ENCODE results near the gene TMEM256.

DNA sequence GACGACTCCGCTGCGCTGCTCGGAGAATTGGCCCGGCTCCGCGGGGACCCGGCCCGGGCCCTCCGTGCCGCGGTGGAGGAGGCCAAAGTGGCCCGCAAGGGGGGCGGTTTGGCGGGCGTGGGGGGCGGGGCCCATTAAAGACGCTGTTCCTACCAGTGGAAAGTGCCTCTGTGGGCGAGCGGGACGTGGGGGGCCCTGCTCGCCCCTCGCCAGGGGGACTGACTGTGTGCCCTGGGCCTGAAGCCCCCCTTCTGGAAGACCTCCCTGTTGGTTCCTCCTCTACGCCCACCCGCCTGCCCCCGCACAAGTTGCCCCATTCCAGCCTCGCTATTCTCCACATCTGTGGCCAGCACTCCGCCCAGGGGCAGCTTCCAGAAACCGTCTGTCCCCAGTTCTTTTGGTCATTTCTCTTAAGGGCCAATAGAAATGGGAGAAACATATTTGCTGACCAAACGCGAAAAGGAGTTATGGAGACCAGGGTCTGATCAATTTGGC is 33.5 kb upstream of the TMEM256 start:
- TF ChIP-seq, protein P1, sequence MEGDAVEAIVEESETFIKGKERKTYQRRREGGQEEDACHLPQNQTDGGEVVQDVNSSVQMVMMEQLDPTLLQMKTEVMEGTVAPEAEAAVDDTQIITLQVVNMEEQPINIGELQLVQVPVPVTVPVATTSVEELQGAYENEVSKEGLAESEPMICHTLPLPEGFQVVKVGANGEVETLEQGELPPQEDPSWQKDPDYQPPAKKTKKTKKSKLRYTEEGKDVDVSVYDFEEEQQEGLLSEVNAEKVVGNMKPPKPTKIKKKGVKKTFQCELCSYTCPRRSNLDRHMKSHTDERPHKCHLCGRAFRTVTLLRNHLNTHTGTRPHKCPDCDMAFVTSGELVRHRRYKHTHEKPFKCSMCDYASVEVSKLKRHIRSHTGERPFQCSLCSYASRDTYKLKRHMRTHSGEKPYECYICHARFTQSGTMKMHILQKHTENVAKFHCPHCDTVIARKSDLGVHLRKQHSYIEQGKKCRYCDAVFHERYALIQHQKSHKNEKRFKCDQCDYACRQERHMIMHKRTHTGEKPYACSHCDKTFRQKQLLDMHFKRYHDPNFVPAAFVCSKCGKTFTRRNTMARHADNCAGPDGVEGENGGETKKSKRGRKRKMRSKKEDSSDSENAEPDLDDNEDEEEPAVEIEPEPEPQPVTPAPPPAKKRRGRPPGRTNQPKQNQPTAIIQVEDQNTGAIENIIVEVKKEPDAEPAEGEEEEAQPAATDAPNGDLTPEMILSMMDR (IDR thresholded peaks at IDR 0.05; ENCODE audit: extremely low read depth in 1 of 2, insufficient read depth in 1 of 2, low read depth in 1 of 2, low read length in 2 of 2) = no peak
- TF ChIP-seq EZH2 (IDR thresholded peaks at IDR 0.05; ENCODE audit: borderline replicate concordance, low read depth, low read length, severe bottlenecking) = no peak
- no peak for TF ChIP-seq JUN (IDR thresholded peaks at IDR 0.05; ENCODE audit: borderline replicate concordance, insufficient read depth, insufficient read length, low read depth)
- TF ChIP-seq, protein P2, sequence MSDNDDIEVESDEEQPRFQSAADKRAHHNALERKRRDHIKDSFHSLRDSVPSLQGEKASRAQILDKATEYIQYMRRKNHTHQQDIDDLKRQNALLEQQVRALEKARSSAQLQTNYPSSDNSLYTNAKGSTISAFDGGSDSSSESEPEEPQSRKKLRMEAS (IDR thresholded peaks at IDR 0.05; ENCODE audit: insufficient read depth, insufficient read length) = no peak
- no peak for TF ChIP-seq POLR2AphosphoS5 (IDR thresholded peaks at IDR 0.05; ENCODE audit: insufficient read depth, low read depth, low read length)
- TF ChIP-seq POLR2A (IDR thresholded peaks at IDR 0.05; ENCODE audit: low read depth, low read length) = no peak

Data from endothelial cell of umbilical vein (primary cell).